Gastroesophageal sphincter (tissue), 3 donors: Measurements from ENCODE around the gene DDRGK1.

Experiments
- POLR2A ChIP-seq, 2 donors: fragments of 450-650 bp; IDR thresholded peaks; one replicate each; pipeline ENCODE4 v1.6.1; 2017; ENCODE audit warnings: antibody characterized with exemption in 2 of 2, mild to moderate bottlenecking in 2 of 2, moderate library complexity in 1 of 2
- TF ChIP-seq, protein P1 (sequence below), 4 experiments: fragments of 200-600 bp in 2 of 4; fragments of 450-650 bp in 2 of 4; sonication (generic) in 1 of 4; IDR thresholded peaks; one replicate each; pipeline ENCODE4 v1.5.1; 2017 to 2019; ENCODE audit warnings: antibody characterized with exemption in 4 of 4, mild to moderate bottlenecking in 2 of 4, moderate library complexity in 2 of 4

DNA sequence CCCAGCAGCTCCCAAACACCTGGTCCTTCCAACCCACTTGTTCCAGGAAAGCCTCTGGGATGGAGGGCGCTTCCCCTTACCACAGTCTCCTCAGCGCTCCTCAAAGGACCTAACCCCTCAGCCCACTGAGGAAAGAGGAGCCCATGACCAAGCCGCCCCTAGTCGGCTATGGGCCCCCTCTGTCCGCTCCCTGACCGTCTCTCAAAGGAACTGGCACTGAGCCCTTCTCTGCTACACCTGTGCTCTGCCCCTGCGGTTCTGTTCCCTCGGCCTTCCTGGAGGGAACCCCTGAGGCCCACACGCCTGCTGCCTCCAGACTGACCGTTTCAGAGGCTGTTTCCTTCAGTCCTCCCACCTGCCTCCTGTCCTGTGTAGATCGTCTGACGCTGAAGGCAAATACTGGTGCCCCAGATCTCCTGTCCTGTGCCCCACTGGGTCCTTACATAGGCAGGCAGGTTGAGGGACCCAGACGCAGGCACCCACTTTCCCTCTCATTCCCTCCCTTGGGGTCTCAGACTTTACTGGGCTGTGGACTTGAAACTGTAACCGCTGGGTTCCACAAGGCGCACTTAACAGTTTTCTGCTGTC is 36.4 kb upstream of the DDRGK1 start:
- TF ChIP-seq, protein P1, sequence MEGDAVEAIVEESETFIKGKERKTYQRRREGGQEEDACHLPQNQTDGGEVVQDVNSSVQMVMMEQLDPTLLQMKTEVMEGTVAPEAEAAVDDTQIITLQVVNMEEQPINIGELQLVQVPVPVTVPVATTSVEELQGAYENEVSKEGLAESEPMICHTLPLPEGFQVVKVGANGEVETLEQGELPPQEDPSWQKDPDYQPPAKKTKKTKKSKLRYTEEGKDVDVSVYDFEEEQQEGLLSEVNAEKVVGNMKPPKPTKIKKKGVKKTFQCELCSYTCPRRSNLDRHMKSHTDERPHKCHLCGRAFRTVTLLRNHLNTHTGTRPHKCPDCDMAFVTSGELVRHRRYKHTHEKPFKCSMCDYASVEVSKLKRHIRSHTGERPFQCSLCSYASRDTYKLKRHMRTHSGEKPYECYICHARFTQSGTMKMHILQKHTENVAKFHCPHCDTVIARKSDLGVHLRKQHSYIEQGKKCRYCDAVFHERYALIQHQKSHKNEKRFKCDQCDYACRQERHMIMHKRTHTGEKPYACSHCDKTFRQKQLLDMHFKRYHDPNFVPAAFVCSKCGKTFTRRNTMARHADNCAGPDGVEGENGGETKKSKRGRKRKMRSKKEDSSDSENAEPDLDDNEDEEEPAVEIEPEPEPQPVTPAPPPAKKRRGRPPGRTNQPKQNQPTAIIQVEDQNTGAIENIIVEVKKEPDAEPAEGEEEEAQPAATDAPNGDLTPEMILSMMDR (IDR thresholded peaks at IDR 0.05): no peak
- TF ChIP-seq POLR2A (IDR thresholded peaks at IDR 0.05): no peak
